Activated T-cell treated with anti-CD3 and anti-CD28 coated beads, Interleukin-2, amount 50 U/mL, for 4 hours (primary cell): ENCODE data around the gene OXT. TPM values are rescaled to one million over a fixed set of nuclear protein-coding genes. Genes with fewer than 3 reads are reported as not detected.

Experiments
- ATAC-seq, 2 donors: fragments of 200-7000 bp; cut with Tn5 transposase; one replicate each; pipeline ENCODE4 v1.10.0; 2021
- DNase-seq: peaks from one replicate; pipeline ENCODE4 v3.0.0-alpha.2; 2020
- H3K27me3 Mint-ChIP-seq: one replicate; pipeline ENCODE4 v1.8.0; 2021; ENCODE audit warnings: low read depth, mixed read lengths
- H3K36me3 Mint-ChIP-seq: one replicate; pipeline ENCODE4 v1.8.0; 2022; ENCODE audit warnings: mixed read lengths; ENCODE audit not compliant: insufficient read depth
- H3K4me1 Mint-ChIP-seq: one replicate; pipeline ENCODE4 v1.8.0; 2021; ENCODE audit warnings: low read depth, mixed read lengths
- H3K4me3 Mint-ChIP-seq: one replicate; pipeline ENCODE4 v1.8.0; 2021; ENCODE audit warnings: mild to moderate bottlenecking, moderate library complexity, mixed read lengths
- H3K9me3 Mint-ChIP-seq: one replicate; pipeline ENCODE4 v1.8.0; 2021; ENCODE audit warnings: mixed read lengths
- total RNA-seq, 3 donors: library from RNA; stranded (reverse); gene quantifications; one replicate each; pipeline ENCODE4 v1.2.1, GENCODE V29; 2021

OXT gene
- total RNA-seq, 3 donors from 2014 or later: 0.60 TPM; not detected in 2

- DNase-seq (no peak), ATAC-seq (no peak)
- H3K9me3 Mint-ChIP-seq: no peaks in the 10 kb centered on the region
- H3K4me3 Mint-ChIP-seq: no peak overlapping the region
- peaks cover 44% of the 10 kb centered on the region for H3K27me3 Mint-ChIP-seq
- peaks cover 13% of the 10 kb centered on the region for H3K4me1 Mint-ChIP-seq
- H3K36me3 Mint-ChIP-seq: no peaks in the 10 kb centered on the region
Measured at GRCh38 chr20:3085571-3086072, 14.2 kb downstream of the OXT start.

GRCh38 chr20:3088031-3088430, 16.6 kb downstream of the OXT start:
- H3K4me3 Mint-ChIP-seq: no peak overlapping the region
- peaks cover 14% of the 10 kb centered on the region for H3K4me1 Mint-ChIP-seq
- H3K9me3 Mint-ChIP-seq: no peaks in the 10 kb centered on the region
- ATAC-seq: no peak
- no peak for DNase-seq
- peaks cover 39% of the 10 kb centered on the region for H3K27me3 Mint-ChIP-seq
- no peaks in the 10 kb centered on the region for H3K36me3 Mint-ChIP-seq

- Mint-ChIP-seq H3K4me1 (peaks cover 19% of the 10 kb centered on the region), H3K27me3 (peaks cover 25% of the 10 kb centered on the region), H3K36me3 (no peaks in the 10 kb centered on the region), H3K4me3 (no peak overlapping the region), H3K9me3 (no peaks in the 10 kb centered on the region)
- ATAC-seq (no peak), DNase-seq (no peak)
Measured at GRCh38 chr20:3090565-3090964, 19.1 kb downstream of the OXT start.

- Mint-ChIP-seq H3K4me1 (peaks cover 19% of the 10 kb centered on the region), H3K36me3 (no peaks in the 10 kb centered on the region), H3K4me3 (peak overlapping the region; percentile 85), H3K27me3 (peaks cover 23% of the 10 kb centered on the region), H3K9me3 (no peaks in the 10 kb centered on the region)
- DNase-seq (peak; percentile 29), ATAC-seq (peak; percentile 70)
Measured at GRCh38 chr20:3092611-3093379, 21.4 kb downstream of the OXT start.

GRCh38 chr20:3093861-3094361, 22.5 kb downstream of the OXT start:
- ATAC-seq: peak in 1 of 2 donors; percentile 7
- H3K9me3 Mint-ChIP-seq: no peaks in the 10 kb centered on the region
- H3K4me1 Mint-ChIP-seq: peaks cover 19% of the 10 kb centered on the region
- H3K4me3 Mint-ChIP-seq: peak overlapping the region; percentile 66
- no peaks in the 10 kb centered on the region for H3K36me3 Mint-ChIP-seq
- H3K27me3 Mint-ChIP-seq: peaks cover 23% of the 10 kb centered on the region
- DNase-seq: no peak

- no peak for ATAC-seq
- Mint-ChIP-seq H3K27me3 (peaks cover 18% of the 10 kb centered on the region), H3K9me3 (no peaks in the 10 kb centered on the region), H3K4me3 (no peak overlapping the region), H3K4me1 (peaks cover 19% of the 10 kb centered on the region), H3K36me3 (no peaks in the 10 kb centered on the region)
- no peak for DNase-seq
Measured at GRCh38 chr20:3094848-3095629, 23.6 kb downstream of the OXT start.

- no peaks in the 10 kb centered on the region for H3K36me3 Mint-ChIP-seq
- H3K4me3 Mint-ChIP-seq: no peak overlapping the region
- ATAC-seq (no peak), DNase-seq (no peak)
- peaks cover 18% of the 10 kb centered on the region for H3K4me1 Mint-ChIP-seq
- no peaks in the 10 kb centered on the region for H3K9me3 Mint-ChIP-seq
- H3K27me3 Mint-ChIP-seq: peaks cover under 1% of the 10 kb centered on the region
Measured at GRCh38 chr20:3100480-3100879, 29.1 kb downstream of the OXT start.

GRCh38 chr20:3101251-3101650, 29.8 kb downstream of the OXT start:
- no peak overlapping the region for H3K4me3 Mint-ChIP-seq
- H3K36me3 Mint-ChIP-seq: no peaks in the 10 kb centered on the region
- ATAC-seq (no peak), DNase-seq (no peak)
- H3K27me3 Mint-ChIP-seq: no peaks in the 10 kb centered on the region
- peaks cover 18% of the 10 kb centered on the region for H3K4me1 Mint-ChIP-seq
- H3K9me3 Mint-ChIP-seq: no peaks in the 10 kb centered on the region

- no peaks in the 10 kb centered on the region for H3K9me3 Mint-ChIP-seq
- peaks cover under 1% of the 10 kb centered on the region for H3K36me3 Mint-ChIP-seq
- no peak overlapping the region for H3K4me3 Mint-ChIP-seq
- DNase-seq (peak; percentile 27), ATAC-seq (peak; percentile 91)
- H3K27me3 Mint-ChIP-seq: no peaks in the 10 kb centered on the region
- peaks cover 18% of the 10 kb centered on the region for H3K4me1 Mint-ChIP-seq
Measured at GRCh38 chr20:3101737-3102574, 30.5 kb downstream of the OXT start.

GRCh38 chr20:3102575-3103368, 31.4 kb downstream of the OXT start:
- no peaks in the 10 kb centered on the region for H3K9me3 Mint-ChIP-seq
- no peak overlapping the region for H3K4me3 Mint-ChIP-seq
- peaks cover 18% of the 10 kb centered on the region for H3K4me1 Mint-ChIP-seq
- ATAC-seq (no peak), DNase-seq (no peak)
- peaks cover 2% of the 10 kb centered on the region for H3K36me3 Mint-ChIP-seq
- H3K27me3 Mint-ChIP-seq: no peaks in the 10 kb centered on the region

GRCh38 chr20:3103369-3104032, 32.1 kb downstream of the OXT start:
- Mint-ChIP-seq H3K27me3 (no peaks in the 10 kb centered on the region), H3K4me3 (no peak overlapping the region), H3K4me1 (peaks cover 18% of the 10 kb centered on the region), H3K9me3 (no peaks in the 10 kb centered on the region), H3K36me3 (peaks cover 2% of the 10 kb centered on the region)
- no peak for DNase-seq
- ATAC-seq: no peak

GRCh38 chr20:3105256-3106137, 34.1 kb downstream of the OXT start:
- DNase-seq (no peak), ATAC-seq (no peak)
- Mint-ChIP-seq H3K27me3 (no peaks in the 10 kb centered on the region), H3K4me1 (peaks cover 18% of the 10 kb centered on the region), H3K4me3 (no peak overlapping the region), H3K9me3 (no peaks in the 10 kb centered on the region), H3K36me3 (peaks cover 4% of the 10 kb centered on the region)
